ENCODE measurements around the gene ACTR1A.

- TF ChIP-seq CTCF (optimal IDR thresholded peaks at IDR 0.05 in 1 of 3, IDR thresholded peaks at IDR 0.05 in 1 of 3, conservative IDR thresholded peaks at IDR 0.05 in 1 of 3; ENCODE audit: extremely low read depth in 1 of 3, insufficient read depth in 2 of 3, low read length in 3 of 3): no peak
- no peak for TF ChIP-seq EZH2 (IDR thresholded peaks at IDR 0.05; ENCODE audit: low read length)
Measured at GRCh38 chr10:102463983-102464382, 38.5 kb downstream of the ACTR1A start.

All from keratinocyte (primary cell).